H1 (cell line): ENCODE measurements around the gene SH3D19. TPM values are rescaled to one million over a fixed set of nuclear protein-coding genes. Genes with fewer than 3 reads are reported as not detected.

Experiments used
- TEAD4 ChIP-seq: IDR thresholded peaks from 2 replicates; pipeline ENCODE4 v1.6.1; 2012; ENCODE audit warnings: low read depth, low read length, inconsistent platforms, mixed read lengths
- polyA plus RNA-seq, 7 experiments: library from polyadenylated mRNA; depleted of rRNA in 3 of 7; stranded (reverse) in 5 of 7; unstranded in 2 of 7; fragments of >200 nt in 5 of 7; fragments of 200-250 nt in 2 of 7; gene quantifications; 1 replicate in 5 of 7; 2 replicates in 1 of 7; 4 replicates in 1 of 7; pipeline versions ENCODE4 v1.2.1 to v1.2.3, GENCODE V29; 2011 to 2013; ENCODE audit warnings: missing spikeins in 2 of 7, mixed read lengths in 2 of 7
- total RNA-seq: library from RNA; stranded (reverse); fragmentation: NEBNext Ultra II Directional; extraction: Animal tissue kit (Norgen Biotek cat#: 25700); gene quantifications from 2 replicates; pipeline ENCODE4 v1.2.1, GENCODE V29; 2021

The SH3D19 gene
- total and polyA plus RNA-seq, 2 of the 8 experiments (the other 6 are each of a cell fraction or from before 2014, with no cell fraction given): 11.7 to 51.3 TPM

DNA sequence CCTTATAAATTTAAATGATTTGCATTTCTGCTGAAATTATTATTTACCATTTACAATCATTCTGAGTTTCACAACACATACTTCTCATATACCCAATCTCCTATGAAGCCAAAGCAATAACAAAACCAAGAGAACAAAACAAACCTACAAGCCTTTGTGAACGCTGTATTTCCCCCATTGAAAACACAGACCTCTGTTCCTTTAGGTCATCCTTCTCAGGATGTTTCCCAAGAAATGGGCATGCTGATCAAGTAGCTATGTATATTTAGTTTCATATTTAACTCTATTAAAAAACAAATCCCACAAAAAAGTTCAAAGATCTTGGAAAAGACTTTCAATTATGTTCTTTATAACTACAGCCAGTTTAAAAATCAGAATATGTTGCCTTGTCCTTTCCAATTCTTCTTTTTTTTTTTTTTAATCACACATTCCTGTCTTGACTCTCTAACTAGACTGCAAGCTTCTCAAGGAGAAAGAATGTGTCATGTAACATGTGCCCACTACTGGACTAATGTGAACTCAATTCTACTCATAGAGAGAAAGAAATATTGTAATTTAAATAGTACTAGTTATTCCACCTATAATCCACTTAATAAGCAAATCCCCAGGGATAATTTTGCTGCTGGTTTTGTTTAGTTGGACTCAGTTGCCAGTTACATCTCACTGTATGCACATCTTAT lies 132.7 kb downstream of the SH3D19 start (continued):
- no peak for TF ChIP-seq TEAD4
